GM19351 (cell line): ENCODE results near the gene DENND2A.
"Not testable (repeated sequence)": the region's sequence is repeated elsewhere in the genome, so short reads cannot be mapped to it uniquely, and the experiment has no call there.

Source experiments
- ATAC-seq: cut with Tn5 transposase; IDR thresholded peaks from one replicate; pipeline ENCODE4 v1.9.1; 2021; ENCODE audit warnings: mild to moderate bottlenecking, moderate library complexity; ENCODE audit not compliant: unreplicated experiment

DENND2A gene

GRCh38 chr7:140623980-140624379, 16.6 kb downstream of the DENND2A start:
- no peak for ATAC-seq

- ATAC-seq: no peak
These were observed 19.1 kb downstream of the DENND2A start for GRCh38 chr7:140621401-140622021.

GRCh38 chr7:140619915-140620510, 20.6 kb downstream of the DENND2A start:
- ATAC-seq: not testable (repeated sequence)

- ATAC-seq: no peak
These were observed 21.4 kb downstream of the DENND2A start for GRCh38 chr7:140619176-140619575.

GRCh38 chr7:140618306-140618705, 22.3 kb downstream of the DENND2A start:
- no peak for ATAC-seq

- ATAC-seq: no peak
These were observed 23.5 kb downstream of the DENND2A start for GRCh38 chr7:140617081-140617480.

GRCh38 chr7:140616328-140616727, 24.3 kb downstream of the DENND2A start:
- ATAC-seq: no peak

GRCh38 chr7:140611641-140612040, 29.0 kb downstream of the DENND2A start:
- no peak for ATAC-seq

GRCh38 chr7:140610204-140611165, 30.1 kb downstream of the DENND2A start:
- ATAC-seq: no peak

- ATAC-seq: no peak
These were observed 31.0 kb downstream of the DENND2A start for GRCh38 chr7:140609646-140610045.

GRCh38 chr7:140607441-140607989, 33.1 kb downstream of the DENND2A start:
- ATAC-seq: no peak

GRCh38 chr7:140605337-140605736, 35.3 kb downstream of the DENND2A start:
- no peak for ATAC-seq

GRCh38 chr7:140604760-140605159, 35.9 kb downstream of the DENND2A start:
- no peak for ATAC-seq

- ATAC-seq: no peak
These were observed 36.5 kb downstream of the DENND2A start for GRCh38 chr7:140604076-140604475.

- ATAC-seq: no peak
These were observed 38.9 kb downstream of the DENND2A start for GRCh38 chr7:140601566-140602174.

- no peak for ATAC-seq
These were observed 40.3 kb downstream of the DENND2A start for GRCh38 chr7:140600341-140600740.

- ATAC-seq: no peak
These were observed 43.1 kb downstream of the DENND2A start for GRCh38 chr7:140597428-140597949.

- ATAC-seq: no peak
These were observed 43.8 kb downstream of the DENND2A start for GRCh38 chr7:140596519-140597427.

- no peak for ATAC-seq
These were observed 45.0 kb downstream of the DENND2A start for GRCh38 chr7:140595468-140596092.
